ENCODE data around the gene UBE2S. TPM values are rescaled to one million over a fixed set of nuclear protein-coding genes. Genes with fewer than 3 reads are reported as not detected.

The UBE2S gene
- total and polyA plus RNA-seq, 2 of the 8 experiments (the other 6 are each of a cell fraction or from before 2014, with no cell fraction given) = 398 to 530 TPM

- no peak for FAIRE-seq
- no peak overlapping the region for H3K4ac ChIP-seq (replicated peaks; ENCODE audit: insufficient read length, low read depth, low read length)
Observed at GRCh38 chr19:55360902-55361301, 46.7 kb downstream of the UBE2S start.

More at GRCh38 chr19:55360902-55361301, 46.7 kb downstream of the UBE2S start:
- Histone ChIP-seq H3K9ac (replicated peaks in 1 of 4; ENCODE audit: extremely low read depth in 1 of 4, low read depth in 3 of 4, low read length in 3 of 4) (no peak overlapping the region), H3K36me3 (ENCODE audit: control insufficient read depth in 2 of 4, insufficient read depth in 4 of 4, low read length in 3 of 4) (no peaks in the 10 kb centered on the region), H3K4me2 (ENCODE audit: insufficient read depth in 1 of 2, low read depth in 2 of 2, low read length in 2 of 2) (no peak overlapping the region), H3K4me1 (replicated peaks in 1 of 4; ENCODE audit: control insufficient read depth in 3 of 4, insufficient read depth in 4 of 4, low read length in 3 of 4) (peaks cover 0 to 6% (median 6%) of the 10 kb centered on the region in 4 experiments; a peak in 6 of 7 replicates), H3K23me2 (ENCODE audit: low read depth, low read length) (no peaks in the 10 kb centered on the region), H3K27ac (ENCODE audit: low read depth, low read length) (no peak overlapping the region), H3K18ac (ENCODE audit: extremely low read depth, low read length) (no peak overlapping the region), H3K4me3 (ENCODE audit: extremely low read depth in 1 of 4, insufficient read depth in 2 of 4, low read depth in 3 of 4, low read length in 4 of 4) (no peak overlapping the region), H3K14ac (ENCODE audit: insufficient read length) (no peak overlapping the region), H3K27me3 (replicated peaks in 1 of 4; ENCODE audit: control insufficient read depth in 3 of 4, extremely low read depth in 1 of 4, insufficient read depth in 3 of 4, low read length in 3 of 4) (peaks cover 0 to 18% (median 14%) of the 10 kb centered on the region in 4 experiments; a peak in 5 of 7 replicates), H4K8ac (ENCODE audit: extremely low read depth, insufficient read depth, low read length) (no peak overlapping the region; the same call in 1 of the 2 replicates), H3K79me1 (ENCODE audit: low read depth, low read length) (no peaks in the 10 kb centered on the region), H2BK12ac (ENCODE audit: low read depth, low read length) (no peak overlapping the region), H2BK5ac (ENCODE audit: low read depth, low read length) (no peak overlapping the region), H3K9me3 (ENCODE audit: insufficient read depth in 2 of 2, low read depth in 1 of 2, low read length in 1 of 2) (no peaks in the 10 kb centered on the region), H4K20me1 (replicated peaks in 1 of 2; ENCODE audit: control insufficient read depth in 1 of 2, insufficient read depth in 2 of 2, low read length in 2 of 2) (no peaks in the 10 kb centered on the region), H3K23ac (ENCODE audit: insufficient read length) (no peak overlapping the region), H4K91ac (replicated peaks; ENCODE audit: insufficient read length, low read length) (no peak overlapping the region), H2AK5ac (ENCODE audit: low read depth, low read length) (no peak overlapping the region), H3K56ac (replicated peaks; ENCODE audit: insufficient read length, low read depth, low read length) (no peak overlapping the region), H4K5ac (ENCODE audit: insufficient read length, low read depth, low read length) (no peak overlapping the region), H2BK120ac (replicated peaks; ENCODE audit: low read depth, low read length) (no peak overlapping the region), H2BK15ac (ENCODE audit: low read length) (0 out of 2 replicates have a peak overlapping the region, but pooled peaks have one; percentile 72), H2BK20ac (ENCODE audit: low read length) (no peak overlapping the region), H2AFZ (ENCODE audit: low read length) (no peak overlapping the region), H3K79me2 (ENCODE audit: control insufficient read depth in 1 of 2, insufficient read depth in 2 of 2, low read length in 2 of 2) (no peaks in the 10 kb centered on the region)
- 97% methylated on average over 11 of the region's 16 CpGs; no CpG with 5 or more reads in 1 of the 2 experiments for WGBS, 2 experiments (ENCODE audit: extremely low coverage in 1 of 2, insufficient coverage in 1 of 2, insufficient read length in 1 of 2, insufficient replicate concordance in 2 of 2, low coverage in 1 of 2, low lambda C conversion rate in 2 of 2, missing lambda C conversion rate in 1 of 2)
- POLR2A ChIA-PET (ENCODE audit: partially characterized antibody) = interaction anchor here (1.1 to 6.1 kb wide), 11 partner anchors 8 to 287 kb away, joined by 3 to 30 read pairs (median 5); partner anchors contain the start of genes CCDC106, KMT5C, TMEM238 and UBE2S
- CTCF ChIA-PET (ENCODE audit: partially characterized antibody) = interaction anchor here (2.5 kb wide), 1 partner anchor 59 kb away, joined by 11 read pairs; no protein-coding TSS in a partner anchor
- TF ChIP-seq CHD1 (IDR thresholded peaks at IDR 0.05; ENCODE audit: low read depth, low read length) = no peak
- TF ChIP-seq PHF8 (conservative IDR thresholded peaks at IDR 0.05; ENCODE audit: low read depth, low read length) = no peak
- no peak for DNase-seq (ENCODE audit: low read depth in 1 of 2, low spot score in 2 of 2)

Data from H1 (cell line).